ENCODE data around the gene ZNF236. TPM values are rescaled to one million over a fixed set of nuclear protein-coding genes. Genes with fewer than 3 reads are reported as not detected.

Gene ZNF236
- total and polyA plus RNA-seq, 10 of the 15 experiments (the other 5 are each of a cell fraction or from before 2014, with no cell fraction given) = 1.0 to 14.4 (median 5.9) TPM

DNA sequence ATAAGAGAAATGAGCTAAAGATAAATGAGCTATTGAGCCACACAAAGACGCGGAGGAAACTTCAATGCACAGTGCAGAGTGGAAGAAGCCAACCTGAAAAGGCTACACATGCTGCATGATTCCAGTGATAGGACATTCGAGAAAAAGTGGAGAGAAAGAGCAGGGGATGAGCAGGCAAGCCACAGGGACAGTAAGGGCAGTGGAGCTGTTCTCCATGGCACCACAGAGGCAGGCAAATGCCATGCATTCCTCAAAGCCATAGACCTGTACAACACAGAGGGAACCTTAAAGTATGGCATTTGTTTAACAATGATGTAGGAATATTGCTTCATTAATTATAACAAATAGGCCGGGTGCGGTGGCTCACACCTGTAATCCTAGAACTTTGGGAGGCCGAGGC lies 36.5 kb upstream of the ZNF236 start:
- Histone ChIP-seq H3K4me3 (no peak overlapping the region), H3K79me2 (ENCODE audit: control insufficient read depth, insufficient read depth, low read length) (no peaks in the 10 kb centered on the region), H4K20me1 (ENCODE audit: control insufficient read depth, insufficient read depth) (no peaks in the 10 kb centered on the region), H3K27ac (ENCODE audit: control insufficient read depth, insufficient read depth) (no peak overlapping the region), H3K36me3 (ENCODE audit: control insufficient read depth in 2 of 2, insufficient read depth in 2 of 2, low read length in 1 of 2) (no peaks in the 10 kb centered on the region), H3K4me1 (ENCODE audit: control insufficient read depth, insufficient read depth, low read length) (no peaks in the 10 kb centered on the region), H3K9ac (ENCODE audit: control insufficient read depth, insufficient read depth, low read length) (no peak overlapping the region), H3K9me3 (replicated peaks; ENCODE audit: control insufficient read depth, insufficient read depth, low read length) (no peaks in the 10 kb centered on the region; the same call in 2 of the 3 replicates), H2AFZ (ENCODE audit: control insufficient read depth, low read depth, low read length) (no peak overlapping the region), H3K4me2 (ENCODE audit: control insufficient read depth, insufficient read depth) (no peak overlapping the region), H3K27me3 (replicated peaks in 1 of 2; ENCODE audit: control insufficient read depth in 2 of 2, insufficient read depth in 2 of 2, low read length in 1 of 2) (no peaks in the 10 kb centered on the region; a peak in 1 of 4 replicates)
- SMC1A ChIA-PET (ENCODE audit: uncharacterized antibody, unreplicated experiment) = no interaction called here
- POLR2A ChIA-PET = no interaction called here
- in situ Hi-C loops (cut with MboI) = no loop called here
- WGBS (ENCODE audit: insufficient coverage, insufficient replicate concordance, low lambda C conversion rate, missing lambda C conversion rate) = 66% methylated on average over 6 of the region's 6 CpGs
- TF ChIP-seq, protein P1, sequence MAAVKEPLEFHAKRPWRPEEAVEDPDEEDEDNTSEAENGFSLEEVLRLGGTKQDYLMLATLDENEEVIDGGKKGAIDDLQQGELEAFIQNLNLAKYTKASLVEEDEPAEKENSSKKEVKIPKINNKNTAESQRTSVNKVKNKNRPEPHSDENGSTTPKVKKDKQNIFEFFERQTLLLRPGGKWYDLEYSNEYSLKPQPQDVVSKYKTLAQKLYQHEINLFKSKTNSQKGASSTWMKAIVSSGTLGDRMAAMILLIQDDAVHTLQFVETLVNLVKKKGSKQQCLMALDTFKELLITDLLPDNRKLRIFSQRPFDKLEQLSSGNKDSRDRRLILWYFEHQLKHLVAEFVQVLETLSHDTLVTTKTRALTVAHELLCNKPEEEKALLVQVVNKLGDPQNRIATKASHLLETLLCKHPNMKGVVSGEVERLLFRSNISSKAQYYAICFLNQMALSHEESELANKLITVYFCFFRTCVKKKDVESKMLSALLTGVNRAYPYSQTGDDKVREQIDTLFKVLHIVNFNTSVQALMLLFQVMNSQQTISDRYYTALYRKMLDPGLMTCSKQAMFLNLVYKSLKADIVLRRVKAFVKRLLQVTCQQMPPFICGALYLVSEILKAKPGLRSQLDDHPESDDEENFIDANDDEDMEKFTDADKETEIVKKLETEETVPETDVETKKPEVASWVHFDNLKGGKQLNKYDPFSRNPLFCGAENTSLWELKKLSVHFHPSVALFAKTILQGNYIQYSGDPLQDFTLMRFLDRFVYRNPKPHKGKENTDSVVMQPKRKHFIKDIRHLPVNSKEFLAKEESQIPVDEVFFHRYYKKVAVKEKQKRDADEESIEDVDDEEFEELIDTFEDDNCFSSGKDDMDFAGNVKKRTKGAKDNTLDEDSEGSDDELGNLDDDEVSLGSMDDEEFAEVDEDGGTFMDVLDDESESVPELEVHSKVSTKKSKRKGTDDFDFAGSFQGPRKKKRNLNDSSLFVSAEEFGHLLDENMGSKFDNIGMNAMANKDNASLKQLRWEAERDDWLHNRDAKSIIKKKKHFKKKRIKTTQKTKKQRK (IDR thresholded peaks at IDR 0.05; ENCODE audit: low read depth, low read length) = no peak
- TF ChIP-seq, protein P2, sequence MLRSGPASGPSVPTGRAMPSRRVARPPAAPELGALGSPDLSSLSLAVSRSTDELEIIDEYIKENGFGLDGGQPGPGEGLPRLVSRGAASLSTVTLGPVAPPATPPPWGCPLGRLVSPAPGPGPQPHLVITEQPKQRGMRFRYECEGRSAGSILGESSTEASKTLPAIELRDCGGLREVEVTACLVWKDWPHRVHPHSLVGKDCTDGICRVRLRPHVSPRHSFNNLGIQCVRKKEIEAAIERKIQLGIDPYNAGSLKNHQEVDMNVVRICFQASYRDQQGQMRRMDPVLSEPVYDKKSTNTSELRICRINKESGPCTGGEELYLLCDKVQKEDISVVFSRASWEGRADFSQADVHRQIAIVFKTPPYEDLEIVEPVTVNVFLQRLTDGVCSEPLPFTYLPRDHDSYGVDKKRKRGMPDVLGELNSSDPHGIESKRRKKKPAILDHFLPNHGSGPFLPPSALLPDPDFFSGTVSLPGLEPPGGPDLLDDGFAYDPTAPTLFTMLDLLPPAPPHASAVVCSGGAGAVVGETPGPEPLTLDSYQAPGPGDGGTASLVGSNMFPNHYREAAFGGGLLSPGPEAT (IDR thresholded peaks at IDR 0.05; ENCODE audit: low read depth) = no peak
- TF ChIP-seq JUND (IDR thresholded peaks at IDR 0.05; ENCODE audit: low read depth, low read length) (no peak), FOS (IDR thresholded peaks at IDR 0.05; ENCODE audit: borderline replicate concordance, extremely low read depth, insufficient read length) (no peak), SUZ12 (IDR thresholded peaks at IDR 0.05; ENCODE audit: unreplicated experiment) (no peak), RAD21 (IDR thresholded peaks at IDR 0.05; ENCODE audit: insufficient read depth, low read depth, low read length) (no peak), RUNX3 (IDR thresholded peaks at IDR 0.05; ENCODE audit: low read length) (no peak)
- TF ChIP-seq, protein P3, sequence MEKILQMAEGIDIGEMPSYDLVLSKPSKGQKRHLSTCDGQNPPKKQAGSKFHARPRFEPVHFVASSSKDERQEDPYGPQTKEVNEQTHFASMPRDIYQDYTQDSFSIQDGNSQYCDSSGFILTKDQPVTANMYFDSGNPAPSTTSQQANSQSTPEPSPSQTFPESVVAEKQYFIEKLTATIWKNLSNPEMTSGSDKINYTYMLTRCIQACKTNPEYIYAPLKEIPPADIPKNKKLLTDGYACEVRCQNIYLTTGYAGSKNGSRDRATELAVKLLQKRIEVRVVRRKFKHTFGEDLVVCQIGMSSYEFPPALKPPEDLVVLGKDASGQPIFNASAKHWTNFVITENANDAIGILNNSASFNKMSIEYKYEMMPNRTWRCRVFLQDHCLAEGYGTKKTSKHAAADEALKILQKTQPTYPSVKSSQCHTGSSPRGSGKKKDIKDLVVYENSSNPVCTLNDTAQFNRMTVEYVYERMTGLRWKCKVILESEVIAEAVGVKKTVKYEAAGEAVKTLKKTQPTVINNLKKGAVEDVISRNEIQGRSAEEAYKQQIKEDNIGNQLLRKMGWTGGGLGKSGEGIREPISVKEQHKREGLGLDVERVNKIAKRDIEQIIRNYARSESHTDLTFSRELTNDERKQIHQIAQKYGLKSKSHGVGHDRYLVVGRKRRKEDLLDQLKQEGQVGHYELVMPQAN (conservative IDR thresholded peaks at IDR 0.05) = no peak
- TF ChIP-seq, protein P4, sequence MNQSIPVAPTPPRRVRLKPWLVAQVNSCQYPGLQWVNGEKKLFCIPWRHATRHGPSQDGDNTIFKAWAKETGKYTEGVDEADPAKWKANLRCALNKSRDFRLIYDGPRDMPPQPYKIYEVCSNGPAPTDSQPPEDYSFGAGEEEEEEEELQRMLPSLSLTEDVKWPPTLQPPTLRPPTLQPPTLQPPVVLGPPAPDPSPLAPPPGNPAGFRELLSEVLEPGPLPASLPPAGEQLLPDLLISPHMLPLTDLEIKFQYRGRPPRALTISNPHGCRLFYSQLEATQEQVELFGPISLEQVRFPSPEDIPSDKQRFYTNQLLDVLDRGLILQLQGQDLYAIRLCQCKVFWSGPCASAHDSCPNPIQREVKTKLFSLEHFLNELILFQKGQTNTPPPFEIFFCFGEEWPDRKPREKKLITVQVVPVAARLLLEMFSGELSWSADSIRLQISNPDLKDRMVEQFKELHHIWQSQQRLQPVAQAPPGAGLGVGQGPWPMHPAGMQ (IDR thresholded peaks at IDR 0.05; ENCODE audit: borderline replicate concordance) = no peak
- ATAC-seq (no peak), FAIRE-seq (no peak), DNase-seq (ENCODE audit: low read depth, low spot score) (no peak)
- CTCF ChIA-PET = interaction anchor here (0.6 to 1.5 kb wide), 3 partner anchors 16 to 40 kb away, joined by 3 to 5 read pairs (median 4); no protein-coding TSS in a partner anchor
- intact Hi-C loops (cut with micrococcal nuclease; ENCODE audit: unreplicated experiment) = no loop called here
- no TSS peak for BruUV-seq (replicated peaks)
- RAD21 ChIA-PET (ENCODE audit: unreplicated experiment) = no interaction called here
